A549 (cell line): ENCODE measurements around the gene TMEM156. TPM values are rescaled to one million over a fixed set of nuclear protein-coding genes. Genes with fewer than 3 reads are reported as not detected.

Experiments used
- ATAC-seq, 2 experiments: fragments of 200-7000 bp in 1 of 2; fragments of >200 bp in 1 of 2; cut with Nextera tagmentation in 1 of 2; cut with Tn5 transposase in 1 of 2; 3 replicates each; pipeline versions ENCODE4 v1.8.0 to v1.9.1; 2018 to 2020; ENCODE audit warnings: mild to moderate bottlenecking in 1 of 2, moderate library complexity in 1 of 2
- CTCF ChIA-PET: fragments of 300-600 bp; sonication (Branson Sonifier 250); formaldehyde crosslinking; extraction: SDS; loops from one replicate; lab custom pipeline; 2021; ENCODE audit warnings: antibody characterized with exemption, inconsistent platforms; lab: Yijun Ruan, JAX
- POLR2A ChIA-PET: fragments of 350-600 bp; formaldehyde crosslinking; extraction: SDS; loops from one replicate; lab custom pipeline; 2021; ENCODE audit warnings: antibody characterized with exemption, inconsistent platforms; lab: Yijun Ruan, JAX
- DNase-seq, 2 experiments: peaks; one replicate each; pipeline versions ENCODE4 v3.0.0 to v3.0.0-alpha.2; 2011 to 2016; ENCODE audit warnings: low read depth in 1 of 2, low spot score in 1 of 2
- FAIRE-seq: peaks from 2 replicates; lab custom pipeline; 2011; peaks lifted over from hg19 to GRCh38; lab: Jason Lieb, UNC
- H3K27ac ChIP-seq, 2 experiments: fragments of >200 bp; sonication (Bioruptor Twin); formaldehyde crosslinking; 3 replicates each; pipeline ENCODE4 v1.5.1; 2016 to 2017
- H3K4me1 ChIP-seq: fragments of >200 bp; sonication (Bioruptor Twin); formaldehyde crosslinking; 3 replicates; pipeline ENCODE4 v1.6.1; 2016
- H3K4me2 ChIP-seq: fragments of >200 bp; sonication (Bioruptor Twin); formaldehyde crosslinking; 3 replicates; pipeline ENCODE4 v1.6.1; 2016
- H3K4me3 ChIP-seq: fragments of >200 bp; sonication (Bioruptor Twin); formaldehyde crosslinking; 3 replicates; pipeline ENCODE4 v1.5.1; 2016
- H3K9me3 ChIP-seq: fragments of >200 bp; sonication (Bioruptor Twin); formaldehyde crosslinking; 3 replicates; pipeline ENCODE4 v1.6.1; 2016
- CBX2 ChIP-seq: fragments of 200-600 bp; sonication (generic); IDR thresholded peaks from 2 replicates; pipeline ENCODE4 v1.6.1; 2016; ENCODE audit warnings: low read depth, mild to moderate bottlenecking, borderline replicate concordance
- CHD4 ChIP-seq: fragments of 200-600 bp; sonication (generic); IDR thresholded peaks from 2 replicates; pipeline ENCODE4 v1.6.1; 2016; ENCODE audit warnings: antibody characterized with exemption, mild to moderate bottlenecking, borderline replicate concordance
- CTCF ChIP-seq: fragments of >200 bp; sonication (Bioruptor Twin); formaldehyde crosslinking; IDR thresholded peaks from 3 replicates; pipeline ENCODE4 v1.5.1; 2016
- EP300 ChIP-seq, 2 experiments: fragments of >200 bp; sonication (Bioruptor Twin); formaldehyde crosslinking; IDR thresholded peaks; 2 replicates in 1 of 2; 3 replicates in 1 of 2; pipeline ENCODE4 v1.6.1; 2016 to 2017
- FOXS1 ChIP-seq: fragments of 250-450 bp; sonication (Bioruptor Pico); IDR thresholded peaks from 2 replicates; pipeline ENCODE4 v1.5.0; 2020; ENCODE audit warnings: mild to moderate bottlenecking, moderate library complexity
- HDAC2 ChIP-seq: fragments of 200-600 bp; sonication (generic); IDR thresholded peaks from 2 replicates; pipeline ENCODE4 v1.6.1; 2016
- HEYL ChIP-seq: fragments of 250-450 bp; sonication (Bioruptor Pico); IDR thresholded peaks from 2 replicates; pipeline ENCODE4 v1.8.0; 2021; ENCODE audit warnings: mild to moderate bottlenecking, moderate library complexity
- HOXB13 ChIP-seq: fragments of 250-450 bp; sonication (Bioruptor Pico); IDR thresholded peaks from 2 replicates; pipeline ENCODE4 v1.5.0; 2020; ENCODE audit warnings: low read depth, mild to moderate bottlenecking, moderate library complexity
- JUN ChIP-seq, 2 experiments: fragments of >200 bp; sonication (Bioruptor Twin); formaldehyde crosslinking; IDR thresholded peaks; 2 replicates in 1 of 2; 3 replicates in 1 of 2; pipeline ENCODE4 v1.6.1; 2016 to 2017
- JUNB ChIP-seq: fragments of >200 bp; sonication (Bioruptor Twin); formaldehyde crosslinking; IDR thresholded peaks from 2 replicates; pipeline ENCODE4 v1.6.1; 2016
- KDM5A ChIP-seq: fragments of 200-600 bp; sonication (generic); IDR thresholded peaks from 2 replicates; pipeline ENCODE4 v1.6.1; 2016; ENCODE audit warnings: antibody characterized with exemption, mild to moderate bottlenecking
- MAFK ChIP-seq: fragments of 450-650 bp; IDR thresholded peaks from 2 replicates; pipeline ENCODE4 v1.6.1; 2014; ENCODE audit not compliant: partially characterized antibody
- NR3C1 ChIP-seq: fragments of >200 bp; sonication (Bioruptor Twin); formaldehyde crosslinking; IDR thresholded peaks from 3 replicates; pipeline ENCODE4 v1.6.1; 2017
- PBX3 ChIP-seq: IDR thresholded peaks from 2 replicates; pipeline ENCODE4 v1.6.1; 2012
- RAD21 ChIP-seq, 2 experiments: fragments of >200 bp in 1 of 2; sonication (Bioruptor Twin) in 1 of 2; formaldehyde crosslinking in 1 of 2; IDR thresholded peaks in 1 of 2; conservative IDR thresholded peaks in 1 of 2; 2 replicates in 1 of 2; 3 replicates in 1 of 2; pipeline ENCODE4 v1.6.1; 2012 to 2018; ENCODE audit warnings: inconsistent platforms in 1 of 2
- RARB ChIP-seq: fragments of 250-450 bp; sonication (Bioruptor Pico); IDR thresholded peaks from 2 replicates; pipeline ENCODE4 v1.8.0; 2021; ENCODE audit warnings: mild to moderate bottlenecking, moderate library complexity
- RFX5 ChIP-seq: fragments of 450-650 bp; IDR thresholded peaks from 2 replicates; pipeline ENCODE4 v1.7.1; 2014; ENCODE audit warnings: antibody characterized with exemption, mild to moderate bottlenecking, moderate library complexity
- RNF2 ChIP-seq: fragments of 200-600 bp; sonication (generic); IDR thresholded peaks from 2 replicates; pipeline ENCODE4 v1.6.1; 2016; ENCODE audit warnings: low read depth, mild to moderate bottlenecking, antibody characterized with exemption, moderate library complexity, borderline replicate concordance
- SMC3 ChIP-seq: fragments of >200 bp; sonication (Bioruptor Twin); formaldehyde crosslinking; IDR thresholded peaks from 3 replicates; pipeline ENCODE4 v1.6.1; 2018; ENCODE audit warnings: inconsistent platforms
- ZFP36 ChIP-seq: fragments of 450-650 bp; IDR thresholded peaks from 2 replicates; pipeline ENCODE4 v1.6.1; 2014; ENCODE audit warnings: borderline replicate concordance; ENCODE audit not compliant: partially characterized antibody
- ZNF302 ChIP-seq: fragments of 250-450 bp; sonication (Bioruptor Pico); IDR thresholded peaks from 2 replicates; pipeline ENCODE4 v1.9.0; 2021; ENCODE audit warnings: inconsistent platforms, mild to moderate bottlenecking, moderate library complexity
- WGBS: methylation state at CpG from one replicate; pipeline ENCODE4 v1.1.6; 2017; ENCODE audit errors: missing lambda C conversion rate; 5-methylcytosine and 5-hydroxymethylcytosine counted together
- polyA plus RNA-seq, 4 experiments: library from polyadenylated mRNA; depleted of rRNA in 3 of 4; stranded (reverse); fragments of >200 nt; fragmentation: RNase III in 1 of 4; extraction: RNeasy Plus Mini Kit Qiagen cat#74134 plus additional on column Dnase treatment in 1 of 4; gene quantifications; 2 replicates in 3 of 4; 3 replicates in 1 of 4; pipeline ENCODE4 v1.2.3, GENCODE V29; 2011 to 2017

The TMEM156 gene
- polyA plus RNA-seq, 2 of the 4 experiments (the other 2 are of a cell fraction): 10.4 to 45.1 TPM

- no peak overlapping the region for H3K27ac ChIP-seq
- TF ChIP-seq ZNF302 (no peak), NR3C1 (no peak), JUN (IDR thresholded peaks at IDR 0.05) (no peak), CBX2 (no peak), PBX3 (no peak), CTCF (no peak), FOXS1 (CRISPR knock-in tag) (no peak), RAD21 (conservative IDR thresholded peaks at IDR 0.05 in 1 of 2, IDR thresholded peaks at IDR 0.05 in 1 of 2) (no peak), RFX5 (no peak), RNF2 (no peak), KDM5A (no peak), EP300 (IDR thresholded peaks at IDR 0.05) (no peak), ZFP36 (no peak), HEYL (CRISPR knock-in tag) (no peak), MAFK (no peak), JUNB (no peak), HOXB13 (CRISPR knock-in tag) (no peak)
- no peak overlapping the region for H3K4me3 ChIP-seq
- no peaks in the 10 kb centered on the region for H3K9me3 ChIP-seq
- no peak overlapping the region for H3K4me2 ChIP-seq
- POLR2A ChIA-PET: no interaction called here
- CTCF ChIA-PET: interaction anchor here (0.6 to 1.5 kb wide), 4 partner anchors 12 to 210 kb away, joined by 3 to 4 read pairs (median 3); no protein-coding TSS in a partner anchor
- no peaks in the 10 kb centered on the region for H3K4me1 ChIP-seq
- 79% methylated on average over 3 of the region's 3 CpGs for WGBS
- DNase-seq: no peak
- FAIRE-seq: no peak
- ATAC-seq: no peak
Measured at GRCh38 chr4:38925492-38926413, 106.5 kb downstream of the TMEM156 start.

GRCh38 chr4:38924353-38924752 lies 107.9 kb downstream of the TMEM156 start:
- Histone ChIP-seq H3K4me3 (no peak overlapping the region), H3K9me3 (no peaks in the 10 kb centered on the region), H3K4me1 (no peaks in the 10 kb centered on the region), H3K4me2 (no peak overlapping the region), H3K27ac (no peak overlapping the region)
- DNase-seq (no peak), FAIRE-seq (no peak), ATAC-seq (no peak)
- WGBS: 75% methylated on average over 5 of the region's 5 CpGs
- ChIA-PET CTCF (interaction anchor here (0.9 to 1.5 kb wide), 3 partner anchors 13 to 20 kb away, joined by 3 to 4 read pairs (median 3); no protein-coding TSS in a partner anchor), POLR2A (no interaction called here)
- no peak for TF ChIP-seq SMC3
- TF ChIP-seq HDAC2: no peak
- no peak for TF ChIP-seq RARB (CRISPR knock-in tag)
- no peak for TF ChIP-seq RNF2

- FAIRE-seq: no peak
- ATAC-seq: no peak
- no peak overlapping the region for H3K4me3 ChIP-seq
- ChIA-PET CTCF (interaction anchor here (0.9 to 1.0 kb wide), 2 partner anchors 12 to 21 kb away, joined by 3 read pairs; no protein-coding TSS in a partner anchor), POLR2A (no interaction called here)
- no peak for TF ChIP-seq CHD4
- no peak overlapping the region for H3K4me2 ChIP-seq
- no peaks in the 10 kb centered on the region for H3K4me1 ChIP-seq
- H3K9me3 ChIP-seq: no peaks in the 10 kb centered on the region
- no peak for DNase-seq
- 37% methylated on average over 2 of the region's 2 CpGs for WGBS
- no peak overlapping the region for H3K27ac ChIP-seq
Measured at GRCh38 chr4:38923746-38924145, 108.5 kb downstream of the TMEM156 start.
